Hindlimb muscle (tissue), 1 donor: Measurements from ENCODE around the gene TIGD6. TPM values are rescaled to one million over a fixed set of nuclear protein-coding genes. Genes with fewer than 3 reads are reported as not detected.
A peak's percentile ranks its signal among the peaks of the same experiment; 100 is the strongest.
"Not testable (repeated sequence)": the region's sequence is repeated elsewhere in the genome, so short reads cannot be mapped to it uniquely, and the experiment has no call there.

Experiments
- DNase-seq: peaks from one replicate; pipeline ENCODE4 v3.0.0-alpha.2; 2013
- polyA plus RNA-seq: library from polyadenylated mRNA; unstranded; fragments of 120-200 nt; gene quantifications from one replicate; pipeline ENCODE4 v1.2.1, GENCODE V29; 2013; ENCODE audit not compliant: insufficient read length

TIGD6 gene
- polyA plus RNA-seq, 1 donor = 2.2 TPM

GRCh38 chr5:149969181-149969930 lies 31.1 kb downstream of the TIGD6 start:
- no peak for DNase-seq

GRCh38 chr5:149966946-149967345 lies 33.5 kb downstream of the TIGD6 start:
- no peak for DNase-seq

- no peak for DNase-seq
Measured at GRCh38 chr5:149963729-149964128, 36.7 kb downstream of the TIGD6 start.

- DNase-seq = no peak
Measured at GRCh38 chr5:149962601-149963300, 37.7 kb downstream of the TIGD6 start.

GRCh38 chr5:149961957-149962409 lies 38.5 kb downstream of the TIGD6 start:
- peak; percentile 23 for DNase-seq

- DNase-seq = no peak
Measured at GRCh38 chr5:149961186-149961685, 39.2 kb downstream of the TIGD6 start.

GRCh38 chr5:149960272-149961185 lies 39.9 kb downstream of the TIGD6 start, which contains the start of gene SLC26A2:
SLC26A2 (plus strand) TSS chr5:149960758; CDS start chr5:149977653, 16,895 bp downstream.
- DNase-seq = peak; percentile 97

GRCh38 chr5:149959406-149960236 lies 40.8 kb downstream of the TIGD6 start:
- DNase-seq = peak; percentile 19

- DNase-seq = no peak
Measured at GRCh38 chr5:149957855-149958254, 42.6 kb downstream of the TIGD6 start.

- no peak for DNase-seq
Measured at GRCh38 chr5:149956685-149957084, 43.8 kb downstream of the TIGD6 start.

GRCh38 chr5:149954798-149955197 lies 45.7 kb downstream of the TIGD6 start:
- DNase-seq = no peak

- DNase-seq = no peak
Measured at GRCh38 chr5:149953436-149954121, 46.9 kb downstream of the TIGD6 start.

GRCh38 chr5:149951138-149951749 lies 49.2 kb downstream of the TIGD6 start:
- DNase-seq = no peak

GRCh38 chr5:149948993-149949392 lies 51.5 kb downstream of the TIGD6 start:
- DNase-seq = no peak

GRCh38 chr5:149946118-149946517 lies 54.3 kb downstream of the TIGD6 start:
- no peak for DNase-seq

GRCh38 chr5:149944666-149945065 lies 55.8 kb downstream of the TIGD6 start, which contains the start of gene PDE6A:
PDE6A (minus strand) TSS chr5:149944793; CDS start chr5:149944673, 120 bp downstream.
- DNase-seq = no peak

- not testable (repeated sequence) for DNase-seq
Measured at GRCh38 chr5:149943177-149943949, 57.1 kb downstream of the TIGD6 start.
